K562 (cell line): ENCODE data around the gene CELF6. TPM values are rescaled to one million over a fixed set of nuclear protein-coding genes. Genes with fewer than 3 reads are reported as not detected.

Experiments used
- ADNP ChIP-seq: fragments of 200-800 bp; sonication (Bioruptor generic); IDR thresholded peaks from 2 replicates; pipeline ENCODE4 v1.6.1; 2016; ENCODE audit warnings: missing genetic modification characterization, missing compliant biosample characterization
- C11orf30 ChIP-seq: fragments of 450-650 bp; IDR thresholded peaks from 2 replicates; pipeline ENCODE4 v1.6.1; 2016; ENCODE audit warnings: low read depth, mild to moderate bottlenecking
- CBX2 ChIP-seq: fragments of 200-600 bp; sonication (generic); IDR thresholded peaks from one replicate; pipeline ENCODE4 v1.6.1; 2012; ENCODE audit warnings: mild to moderate bottlenecking, low read length, inconsistent platforms; ENCODE audit not compliant: insufficient read depth, poor library complexity, severe bottlenecking
- E2F1 ChIP-seq: sonication (generic); formaldehyde crosslinking; IDR thresholded peaks from 2 replicates; pipeline ENCODE4 v1.8.1; 2023; ENCODE audit warnings: mild to moderate bottlenecking, missing genetic modification reagents, moderate library complexity
- E2F5 ChIP-seq: sonication (generic); formaldehyde crosslinking; IDR thresholded peaks from 2 replicates; pipeline ENCODE4 v1.8.0; 2022; ENCODE audit warnings: mild to moderate bottlenecking, missing genetic modification reagents
- ELF1 ChIP-seq: fragments of 200-800 bp; sonication (Bioruptor generic); IDR thresholded peaks from 2 replicates; pipeline ENCODE4 v1.6.1; 2016; ENCODE audit warnings: missing genetic modification characterization, missing compliant biosample characterization
- HOXB6 ChIP-seq: fragments of 250-450 bp; sonication (Bioruptor Pico); IDR thresholded peaks from 2 replicates; pipeline ENCODE4 v1.5.1; 2022; ENCODE audit warnings: mild to moderate bottlenecking, borderline replicate concordance
- KDM4B ChIP-seq, 2 experiments: fragments of 450-650 bp in 1 of 2; sonication (generic) in 1 of 2; IDR thresholded peaks; 2 replicates each; pipeline ENCODE4 v1.6.1; 2016 to 2017; ENCODE audit warnings: borderline replicate concordance in 2 of 2, antibody characterized with exemption in 1 of 2, low read depth in 1 of 2, mild to moderate bottlenecking in 1 of 2
- KHSRP ChIP-seq: fragments of 450-650 bp; IDR thresholded peaks from 2 replicates; pipeline ENCODE4 v1.6.1; 2017
- L3MBTL2 ChIP-seq: fragments of 450-650 bp; IDR thresholded peaks from 2 replicates; pipeline ENCODE4 v1.6.1; 2016; ENCODE audit warnings: mild to moderate bottlenecking, moderate library complexity
- MXD1 ChIP-seq: fragments of 250-450 bp; sonication (Bioruptor Pico); IDR thresholded peaks from 2 replicates; pipeline ENCODE4 v1.8.0; 2021; ENCODE audit warnings: borderline replicate concordance, mild to moderate bottlenecking, moderate library complexity; ENCODE audit not compliant: poor library complexity, severe bottlenecking
- NR4A1 ChIP-seq, 2 experiments: fragments of 250-450 bp in 1 of 2; fragments of 450-650 bp in 1 of 2; sonication (Bioruptor Pico) in 1 of 2; IDR thresholded peaks; 2 replicates each; pipeline versions ENCODE4 v1.4.0 to v1.6.1; 2016 to 2020; ENCODE audit warnings: mild to moderate bottlenecking in 2 of 2, missing compliant biosample characterization in 1 of 2, missing genetic modification characterization in 1 of 2, moderate library complexity in 1 of 2
- PKNOX1 ChIP-seq: fragments of 450-650 bp; IDR thresholded peaks from 2 replicates; pipeline ENCODE4 v1.6.1; 2016
- POLR2G ChIP-seq: fragments of 200-400 bp; formaldehyde crosslinking; IDR thresholded peaks from 2 replicates; pipeline ENCODE4 v1.6.1; 2017; ENCODE audit warnings: low read depth, mild to moderate bottlenecking, antibody characterized with exemption, low read length, moderate library complexity
- RUNX1 ChIP-seq: sonication (generic); IDR thresholded peaks from 2 replicates; pipeline ENCODE4 v1.6.1; 2016; ENCODE audit warnings: antibody characterized with exemption, low read depth
- SIN3A ChIP-seq, 2 experiments: fragments of 150-350 bp in 1 of 2; IDR thresholded peaks; 2 replicates each; pipeline ENCODE4 v1.6.1; 2011 to 2016; ENCODE audit warnings: borderline replicate concordance in 2 of 2, low read depth in 2 of 2, low read length in 2 of 2, mild to moderate bottlenecking in 2 of 2, moderate library complexity in 2 of 2; ENCODE audit not compliant: control insufficient read depth in 1 of 2
- SRF ChIP-seq, 2 experiments: fragments of 250-450, 450-650 bp in 1 of 2; sonication (Bioruptor Pico) in 1 of 2; sonication (generic) in 1 of 2; formaldehyde crosslinking; IDR thresholded peaks; 2 replicates each; pipeline versions ENCODE4 v1.5.0 to v1.5.1; 2020 to 2022; ENCODE audit warnings: mild to moderate bottlenecking in 1 of 2, missing genetic modification reagents in 1 of 2
- WHSC1 ChIP-seq: IDR thresholded peaks from one replicate; pipeline ENCODE4 v1.6.1; 2012; ENCODE audit warnings: low read length, control low read depth, inconsistent platforms
- ZKSCAN3 ChIP-seq: fragments of 250-450 bp; sonication (Bioruptor Pico); IDR thresholded peaks from 2 replicates; pipeline ENCODE4 v1.4.0; 2020
- ZNF121 ChIP-seq: sonication (generic); formaldehyde crosslinking; conservative IDR thresholded peaks from 2 replicates; pipeline ENCODE4 v1.8.0; 2022; ENCODE audit warnings: missing genetic modification reagents
- ZNF644 ChIP-seq: fragments of 200-800 bp; sonication (Bioruptor generic); IDR thresholded peaks from 2 replicates; pipeline ENCODE4 v1.6.1; 2016; ENCODE audit warnings: low read depth, missing genetic modification characterization, missing compliant biosample characterization
- ZNF707 ChIP-seq: fragments of 250-450 bp; sonication (Bioruptor Pico); conservative IDR thresholded peaks from 2 replicates; pipeline ENCODE4 v1.8.0; 2022; ENCODE audit warnings: inconsistent platforms, mild to moderate bottlenecking, moderate library complexity
- polyA plus RNA-seq, 8 experiments: library from polyadenylated mRNA; depleted of rRNA in 4 of 8; stranded (reverse) in 5 of 8; unstranded in 3 of 8; fragments of >200 nt; fragmentation: Nextera tagmentation in 2 of 8; fragmentation: Illumina TruSeq in 1 of 8; extraction: Ambion mirVana in 2 of 8; extraction: Trizol in 1 of 8; gene quantifications; 2 replicates each; pipeline versions ENCODE4 v1.2.1 to v1.2.3, GENCODE V29; 2011 to 2014; ENCODE audit warnings: inconsistent platforms in 1 of 8, missing spikeins in 1 of 8
- total RNA-seq, 7 experiments: library from RNA; depleted of rRNA in 6 of 7; stranded (reverse); fragments of >200 nt in 6 of 7; fragmentation: Illumina TruSeq in 2 of 7; extraction: Trizol in 2 of 7; gene quantifications; 2 replicates each; pipeline versions ENCODE4 v1.2.1 to v1.2.3, GENCODE V29; 2011 to 2021; ENCODE audit warnings: low replicate concordance in 1 of 7
- TF ChIP-seq, protein P1 (sequence below): fragments of 450-650 bp; formaldehyde crosslinking; IDR thresholded peaks from 2 replicates; pipeline ENCODE4 v1.4.0; 2022; ENCODE audit warnings: missing genetic modification characterization

The CELF6 gene
- total and polyA plus RNA-seq, 9 of the 15 experiments (the other 6 are each of a cell fraction or from before 2014, with no cell fraction given) = 0.01 to 0.11 TPM; not detected in 7

- TF ChIP-seq KDM4B (IDR thresholded peaks at IDR 0.05; ENCODE audit: borderline replicate concordance in 2 of 2, low read depth in 1 of 2) (no peak), ZNF121 (CRISPR knock-in tag) (no peak), E2F1 (CRISPR knock-in tag) (peak; percentile 84), NR4A1 (CRISPR knock-in tag; IDR thresholded peaks at IDR 0.05) (no peak), NR4A1 (tag; IDR thresholded peaks at IDR 0.05) (no peak), POLR2G (peak; percentile 32; the same call in 1 of the 2 replicates), E2F5 (CRISPR knock-in tag) (0 out of 2 replicates have a peak, but pooled peaks have one; percentile 70), ZNF644 (tag) (no peak), RUNX1 (no peak), ELF1 (no peak), WHSC1 (no peak), PKNOX1 (no peak), L3MBTL2 (peak; percentile 82), ZNF707 (CRISPR knock-in tag) (no peak), ZKSCAN3 (CRISPR knock-in tag) (no peak), SIN3A (IDR thresholded peaks at IDR 0.05; ENCODE audit: borderline replicate concordance in 2 of 2, control insufficient read depth in 1 of 2, low read depth in 2 of 2, low read length in 2 of 2) (peak; percentile 85 to 96), SRF (CRISPR knock-in tag; IDR thresholded peaks at IDR 0.05) (peak in 1 of 2 experiments; percentile 73; a peak in 1 of 4 replicates), C11orf30 (no peak), HOXB6 (CRISPR knock-in tag) (no peak), ADNP (tag) (no peak), KHSRP (no peak), MXD1 (CRISPR knock-in tag) (peak; percentile 31), CBX2 (no peak)
- TF ChIP-seq, protein P1, sequence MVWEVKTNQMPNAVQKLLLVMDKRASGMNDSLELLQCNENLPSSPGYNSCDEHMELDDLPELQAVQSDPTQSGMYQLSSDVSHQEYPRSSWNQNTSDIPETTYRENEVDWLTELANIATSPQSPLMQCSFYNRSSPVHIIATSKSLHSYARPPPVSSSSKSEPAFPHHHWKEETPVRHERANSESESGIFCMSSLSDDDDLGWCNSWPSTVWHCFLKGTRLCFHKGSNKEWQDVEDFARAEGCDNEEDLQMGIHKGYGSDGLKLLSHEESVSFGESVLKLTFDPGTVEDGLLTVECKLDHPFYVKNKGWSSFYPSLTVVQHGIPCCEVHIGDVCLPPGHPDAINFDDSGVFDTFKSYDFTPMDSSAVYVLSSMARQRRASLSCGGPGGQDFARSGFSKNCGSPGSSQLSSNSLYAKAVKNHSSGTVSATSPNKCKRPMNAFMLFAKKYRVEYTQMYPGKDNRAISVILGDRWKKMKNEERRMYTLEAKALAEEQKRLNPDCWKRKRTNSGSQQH (CRISPR knock-in tag) = no peak
These were observed 485 bp downstream of the CELF6 start (continued) for GRCh38 chr15:72319360-72319984.
